ENCODE data around the gene MYBPH. TPM values are rescaled to one million over a fixed set of nuclear protein-coding genes. Genes with fewer than 3 reads are reported as not detected.

Gene MYBPH
- total RNA-seq, 4 donors from 2014 or later, result not detected

GRCh38 chr1:203214871-203215270 is 39.2 kb upstream of the MYBPH start:
- Histone ChIP-seq H3K4me3 (no peak overlapping the region), H3K9me3 (no peaks in the 10 kb centered on the region), H3K36me3 (no peaks in the 10 kb centered on the region), H3K27me3 (peaks cover 0 to 22% (median 0%) of the 10 kb centered on the region in 4 donors), H3K27ac (no peak overlapping the region), H3K4me1 (peaks cover 0 to 5% (median 0%) of the 10 kb centered on the region in 3 donors)
- intact Hi-C loops (cut with DNase I), result loop anchor here (5.0 kb wide), 2 partner anchors 98 to 178 kb away; no protein-coding TSS in a partner anchor
- TF ChIP-seq CTCF (IDR thresholded peaks at IDR 0.05), result no peak
- TF ChIP-seq POLR2A (IDR thresholded peaks at IDR 0.05), result no peak
- 55 to 66% methylated on average over 7 of the region's 7 CpGs for WGBS, 2 donors
- DNase-seq, result no peak

- peaks cover 0 to 18% (median 0%) of the 10 kb centered on the region in 4 donors for H3K27me3 ChIP-seq
- H3K9me3 ChIP-seq, result no peaks in the 10 kb centered on the region
- intact Hi-C loops (cut with DNase I), result no loop called here
- TF ChIP-seq POLR2A (IDR thresholded peaks at IDR 0.05) (no peak), CTCF (IDR thresholded peaks at IDR 0.05) (no peak)
- H3K4me1 ChIP-seq, result peaks cover 0 to 5% (median 0%) of the 10 kb centered on the region in 3 donors
- no peaks in the 10 kb centered on the region for H3K36me3 ChIP-seq
- no peak overlapping the region for H3K27ac ChIP-seq
- H3K4me3 ChIP-seq, result no peak overlapping the region
- no peak for DNase-seq
- 72 to 87% methylated on average over 6 of the region's 6 CpGs for WGBS, 2 donors
These were observed 37.5 kb upstream of the MYBPH start for GRCh38 chr1:203213126-203213525.

GRCh38 chr1:203211812-203212211 is 36.2 kb upstream of the MYBPH start:
- intact Hi-C loops (cut with DNase I), result no loop called here
- no peak overlapping the region for H3K27ac ChIP-seq
- no peak for DNase-seq
- peaks cover 0 to 5% (median 0%) of the 10 kb centered on the region in 3 donors for H3K4me1 ChIP-seq
- H3K4me3 ChIP-seq, result no peak overlapping the region
- TF ChIP-seq CTCF (IDR thresholded peaks at IDR 0.05) (no peak), POLR2A (IDR thresholded peaks at IDR 0.05) (no peak)
- H3K36me3 ChIP-seq, result no peaks in the 10 kb centered on the region
- H3K9me3 ChIP-seq, result no peaks in the 10 kb centered on the region
- 88 to 93% methylated on average over 2 to 3 of the region's 3 CpGs for WGBS, 2 donors
- peaks cover 0 to 5% (median 0%) of the 10 kb centered on the region in 4 donors for H3K27me3 ChIP-seq

- Histone ChIP-seq H3K27ac (no peak overlapping the region), H3K36me3 (no peaks in the 10 kb centered on the region), H3K27me3 (no peaks in the 10 kb centered on the region), H3K4me3 (no peak overlapping the region), H3K4me1 (peaks cover 0 to 4% (median 0%) of the 10 kb centered on the region in 3 donors), H3K9me3 (no peaks in the 10 kb centered on the region)
- DNase-seq, result no peak
- intact Hi-C loops (cut with DNase I), result no loop called here
- no peak for TF ChIP-seq POLR2A (IDR thresholded peaks at IDR 0.05)
- TF ChIP-seq CTCF (IDR thresholded peaks at IDR 0.05), result no peak
These were observed 35.4 kb upstream of the MYBPH start for GRCh38 chr1:203210988-203211387.

GRCh38 chr1:203210350-203210749 is 34.7 kb upstream of the MYBPH start:
- Histone ChIP-seq H3K27ac (no peak overlapping the region), H3K36me3 (no peaks in the 10 kb centered on the region), H3K9me3 (no peaks in the 10 kb centered on the region), H3K4me1 (no peaks in the 10 kb centered on the region), H3K27me3 (no peaks in the 10 kb centered on the region), H3K4me3 (no peak overlapping the region)
- intact Hi-C loops (cut with DNase I), result no loop called here
- DNase-seq, result no peak
- TF ChIP-seq POLR2A (IDR thresholded peaks at IDR 0.05) (no peak), CTCF (IDR thresholded peaks at IDR 0.05) (no peak)
